ENCODE results near the gene NDC80.

DNA sequence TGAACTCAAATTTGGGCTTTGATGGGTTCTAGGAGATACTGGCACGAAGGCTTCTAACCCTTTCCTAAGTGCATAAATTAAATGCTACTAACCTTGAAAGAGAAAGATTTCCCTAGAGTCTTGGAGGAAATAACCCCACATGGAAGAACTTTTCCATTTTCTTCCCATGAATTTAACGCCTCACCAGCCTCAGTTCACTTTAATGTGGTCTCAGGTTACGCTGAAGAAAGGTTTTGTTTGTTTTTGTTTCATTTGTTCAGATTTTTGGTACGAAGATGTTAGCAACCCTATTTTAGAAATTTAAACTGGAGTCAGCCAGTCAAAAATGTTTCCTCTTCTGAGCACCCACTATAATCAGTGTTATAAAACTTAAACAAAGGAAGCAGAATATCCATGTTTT, 30.8 kb upstream of the NDC80 start:
- TF ChIP-seq, protein P1, sequence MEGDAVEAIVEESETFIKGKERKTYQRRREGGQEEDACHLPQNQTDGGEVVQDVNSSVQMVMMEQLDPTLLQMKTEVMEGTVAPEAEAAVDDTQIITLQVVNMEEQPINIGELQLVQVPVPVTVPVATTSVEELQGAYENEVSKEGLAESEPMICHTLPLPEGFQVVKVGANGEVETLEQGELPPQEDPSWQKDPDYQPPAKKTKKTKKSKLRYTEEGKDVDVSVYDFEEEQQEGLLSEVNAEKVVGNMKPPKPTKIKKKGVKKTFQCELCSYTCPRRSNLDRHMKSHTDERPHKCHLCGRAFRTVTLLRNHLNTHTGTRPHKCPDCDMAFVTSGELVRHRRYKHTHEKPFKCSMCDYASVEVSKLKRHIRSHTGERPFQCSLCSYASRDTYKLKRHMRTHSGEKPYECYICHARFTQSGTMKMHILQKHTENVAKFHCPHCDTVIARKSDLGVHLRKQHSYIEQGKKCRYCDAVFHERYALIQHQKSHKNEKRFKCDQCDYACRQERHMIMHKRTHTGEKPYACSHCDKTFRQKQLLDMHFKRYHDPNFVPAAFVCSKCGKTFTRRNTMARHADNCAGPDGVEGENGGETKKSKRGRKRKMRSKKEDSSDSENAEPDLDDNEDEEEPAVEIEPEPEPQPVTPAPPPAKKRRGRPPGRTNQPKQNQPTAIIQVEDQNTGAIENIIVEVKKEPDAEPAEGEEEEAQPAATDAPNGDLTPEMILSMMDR (conservative IDR thresholded peaks at IDR 0.05): no peak
- TF ChIP-seq EZH2 (IDR thresholded peaks at IDR 0.05; ENCODE audit: low read depth): no peak

Measured in PC-9 (cell line).